NCI-H1436 treated with DMSO at 0.1 percent for 48 hours (cell line): ENCODE measurements around the gene UQCC5.

Experiments
- DNase-seq: peaks from one replicate; lab custom pipeline; 2025; lab: John Stamatoyannopoulos, UW

Gene UQCC5, protein sequence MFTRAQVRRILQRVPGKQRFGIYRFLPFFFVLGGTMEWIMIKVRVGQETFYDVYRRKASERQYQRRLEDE

DNA sequence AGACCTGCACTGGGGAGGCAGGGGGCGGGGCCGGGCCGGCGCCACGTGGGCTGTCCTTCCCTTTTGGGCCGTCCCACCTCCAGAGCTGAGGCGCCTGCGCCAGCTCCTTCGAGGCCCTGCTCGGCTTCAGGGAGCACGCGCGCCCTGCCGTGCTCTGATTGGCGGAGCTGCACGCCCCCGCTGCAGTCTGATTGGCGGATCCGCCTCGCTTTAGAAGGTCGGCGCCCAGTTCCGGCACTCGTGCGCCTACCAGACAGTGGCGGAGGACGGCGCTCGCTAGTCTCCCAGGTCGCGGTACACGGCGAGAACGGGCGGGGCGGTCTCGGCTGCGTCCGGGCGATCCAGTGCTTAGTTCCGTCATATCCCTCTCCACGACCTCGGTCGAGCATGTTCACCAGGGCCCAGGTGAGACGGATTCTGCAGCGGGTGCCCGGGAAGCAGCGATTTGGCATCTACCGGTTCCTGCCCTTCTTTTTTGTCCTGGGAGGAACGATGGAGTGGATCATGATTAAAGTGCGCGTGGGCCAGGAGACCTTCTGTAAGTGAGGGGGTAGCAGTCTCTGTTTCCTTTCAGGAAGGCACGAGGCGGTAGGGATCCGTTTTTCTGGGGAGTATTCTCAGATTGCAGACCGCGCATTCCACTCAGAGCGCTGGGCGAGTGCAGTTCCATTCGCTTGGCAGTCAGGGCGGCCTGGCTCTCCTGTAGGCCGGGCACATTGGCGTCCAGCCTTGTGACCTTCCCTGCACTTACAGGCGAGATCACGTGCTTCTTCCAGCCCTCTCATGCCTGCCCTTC, at the start of gene UQCC5:
Gene UQCC5 (plus strand): TSS at position 237 of the 796 bp plus-strand sequence. CDS start 151 bp downstream, at position 388.
- DNase-seq, result peak; percentile 76

DNA sequence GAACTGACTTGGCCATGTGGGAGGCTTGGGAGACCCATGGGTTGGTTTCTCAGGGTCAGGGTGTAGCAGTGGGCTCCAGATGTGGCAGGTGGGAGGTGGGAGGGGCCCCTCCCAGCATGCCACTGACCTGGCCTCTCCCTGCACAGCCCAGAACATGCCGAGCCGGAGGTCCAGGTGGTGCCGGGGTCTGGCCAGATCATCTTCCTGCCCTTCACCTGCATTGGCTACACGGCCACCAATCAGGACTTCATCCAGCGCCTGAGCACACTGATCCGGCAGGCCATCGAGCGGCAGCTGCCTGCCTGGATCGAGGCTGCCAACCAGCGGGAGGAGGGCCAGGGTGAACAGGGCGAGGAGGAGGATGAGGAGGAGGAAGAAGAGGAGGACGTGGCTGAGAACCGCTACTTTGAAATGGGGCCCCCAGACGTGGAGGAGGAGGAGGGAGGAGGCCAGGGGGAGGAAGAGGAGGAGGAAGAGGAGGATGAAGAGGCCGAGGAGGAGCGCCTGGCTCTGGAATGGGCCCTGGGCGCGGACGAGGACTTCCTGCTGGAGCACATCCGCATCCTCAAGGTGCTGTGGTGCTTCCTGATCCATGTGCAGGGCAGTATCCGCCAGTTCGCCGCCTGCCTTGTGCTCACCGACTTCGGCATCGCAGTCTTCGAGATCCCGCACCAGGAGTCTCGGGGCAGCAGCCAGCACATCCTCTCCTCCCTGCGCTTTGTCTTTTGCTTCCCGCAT, 49.2 kb upstream of the UQCC5 start:
- no peak for DNase-seq

DNA sequence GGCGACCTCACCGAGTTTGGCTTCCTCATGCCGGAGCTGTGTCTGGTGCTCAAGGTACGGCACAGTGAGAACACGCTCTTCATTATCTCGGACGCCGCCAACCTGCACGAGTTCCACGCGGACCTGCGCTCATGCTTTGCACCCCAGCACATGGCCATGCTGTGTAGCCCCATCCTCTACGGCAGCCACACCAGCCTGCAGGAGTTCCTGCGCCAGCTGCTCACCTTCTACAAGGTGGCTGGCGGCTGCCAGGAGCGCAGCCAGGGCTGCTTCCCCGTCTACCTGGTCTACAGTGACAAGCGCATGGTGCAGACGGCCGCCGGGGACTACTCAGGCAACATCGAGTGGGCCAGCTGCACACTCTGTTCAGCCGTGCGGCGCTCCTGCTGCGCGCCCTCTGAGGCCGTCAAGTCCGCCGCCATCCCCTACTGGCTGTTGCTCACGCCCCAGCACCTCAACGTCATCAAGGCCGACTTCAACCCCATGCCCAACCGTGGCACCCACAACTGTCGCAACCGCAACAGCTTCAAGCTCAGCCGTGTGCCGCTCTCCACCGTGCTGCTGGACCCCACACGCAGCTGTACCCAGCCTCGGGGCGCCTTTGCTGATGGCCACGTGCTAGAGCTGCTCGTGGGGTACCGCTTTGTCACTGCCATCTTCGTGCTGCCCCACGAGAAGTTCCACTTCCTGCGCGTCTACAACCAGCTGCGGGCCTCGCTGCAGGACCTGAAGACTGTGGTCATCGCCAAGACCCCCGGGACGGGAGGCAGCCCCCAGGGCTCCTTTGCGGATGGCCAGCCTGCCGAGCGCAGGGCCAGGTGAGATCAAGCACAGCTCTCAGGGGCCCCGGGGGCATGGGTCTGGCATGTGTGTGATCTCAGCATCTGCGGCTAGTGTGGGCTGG, 48.4 kb upstream of the UQCC5 start:
- no peak for DNase-seq

DNA sequence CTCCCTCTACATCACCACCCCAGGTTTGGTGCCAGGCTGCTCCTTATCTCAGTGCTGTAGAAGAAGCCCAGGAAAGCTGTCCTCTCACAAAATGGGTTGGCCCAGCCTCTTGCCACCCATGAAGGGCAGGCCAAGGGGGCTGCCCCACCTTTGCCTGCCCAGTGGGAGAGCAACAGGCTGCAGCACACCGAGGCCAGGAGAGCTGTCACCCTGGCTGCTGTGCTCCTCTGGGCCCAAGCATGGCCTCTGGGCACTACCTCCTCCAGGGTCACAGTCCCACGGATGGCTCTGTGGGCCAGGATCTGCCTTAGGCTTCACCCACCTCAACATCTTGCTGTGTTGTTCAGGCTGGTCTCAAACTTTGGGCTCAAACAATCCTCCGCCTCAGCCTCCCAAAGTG, 47.7 kb upstream of the UQCC5 start:
- DNase-seq, result no peak

DNA sequence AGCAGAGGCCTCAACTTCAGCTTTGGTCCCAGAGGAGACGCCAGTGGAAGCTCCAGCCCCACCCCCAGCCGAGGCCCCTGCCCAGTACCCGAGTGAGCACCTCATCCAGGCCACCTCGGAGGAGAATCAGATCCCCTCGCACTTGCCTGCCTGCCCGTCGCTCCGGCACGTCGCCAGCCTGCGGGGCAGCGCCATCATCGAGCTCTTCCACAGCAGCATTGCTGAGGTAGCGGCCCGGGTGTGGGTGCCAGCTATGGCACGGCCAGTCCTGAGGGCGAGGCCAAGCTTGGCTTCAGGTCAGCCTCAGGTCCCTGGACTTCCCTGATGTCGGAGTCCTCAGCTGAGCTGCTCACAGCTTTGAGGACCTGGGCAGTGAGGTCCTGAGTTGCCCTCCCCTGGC, 47.0 kb upstream of the UQCC5 start:
- no peak for DNase-seq

DNA sequence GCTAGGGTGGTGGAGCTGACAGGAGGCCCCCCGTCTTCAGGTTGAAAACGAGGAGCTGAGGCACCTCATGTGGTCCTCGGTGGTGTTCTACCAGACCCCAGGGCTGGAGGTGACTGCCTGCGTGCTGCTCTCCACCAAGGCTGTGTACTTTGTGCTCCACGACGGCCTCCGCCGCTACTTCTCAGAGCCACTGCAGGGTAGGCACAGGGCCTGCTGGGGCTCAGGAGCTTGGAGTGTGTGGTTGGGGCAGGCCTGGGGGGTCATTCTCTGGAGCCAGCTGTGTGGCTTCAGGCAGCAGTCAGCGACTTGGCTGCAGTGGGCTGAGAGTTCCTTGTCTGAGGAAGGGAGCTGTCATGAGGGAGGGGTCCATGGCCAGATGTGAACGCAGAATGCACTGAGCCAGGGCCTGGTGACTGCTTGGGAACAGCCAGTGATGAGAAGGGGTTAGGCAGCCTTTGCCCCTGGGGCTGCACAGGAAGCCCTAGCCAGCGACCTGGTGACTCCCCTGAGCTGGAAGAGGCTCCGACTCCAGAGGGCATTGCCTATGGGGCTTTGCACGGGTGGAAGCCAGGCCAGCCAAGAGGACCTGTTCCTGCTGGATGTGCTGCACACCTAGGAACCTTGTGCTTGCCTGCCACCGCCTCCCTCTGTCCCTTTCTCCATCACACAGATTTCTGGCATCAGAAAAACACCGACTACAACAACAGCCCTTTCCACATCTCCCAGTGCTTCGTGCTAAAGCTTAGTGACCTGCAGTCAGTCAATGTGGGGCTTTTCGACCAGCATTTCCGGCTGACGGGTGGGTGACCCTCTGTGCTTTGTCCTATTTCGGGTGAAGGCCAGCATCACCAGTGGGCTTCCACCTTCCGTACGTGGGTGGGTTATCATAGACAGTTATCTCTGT, 46.1 kb upstream of the UQCC5 start:
- DNase-seq, result no peak

DNA sequence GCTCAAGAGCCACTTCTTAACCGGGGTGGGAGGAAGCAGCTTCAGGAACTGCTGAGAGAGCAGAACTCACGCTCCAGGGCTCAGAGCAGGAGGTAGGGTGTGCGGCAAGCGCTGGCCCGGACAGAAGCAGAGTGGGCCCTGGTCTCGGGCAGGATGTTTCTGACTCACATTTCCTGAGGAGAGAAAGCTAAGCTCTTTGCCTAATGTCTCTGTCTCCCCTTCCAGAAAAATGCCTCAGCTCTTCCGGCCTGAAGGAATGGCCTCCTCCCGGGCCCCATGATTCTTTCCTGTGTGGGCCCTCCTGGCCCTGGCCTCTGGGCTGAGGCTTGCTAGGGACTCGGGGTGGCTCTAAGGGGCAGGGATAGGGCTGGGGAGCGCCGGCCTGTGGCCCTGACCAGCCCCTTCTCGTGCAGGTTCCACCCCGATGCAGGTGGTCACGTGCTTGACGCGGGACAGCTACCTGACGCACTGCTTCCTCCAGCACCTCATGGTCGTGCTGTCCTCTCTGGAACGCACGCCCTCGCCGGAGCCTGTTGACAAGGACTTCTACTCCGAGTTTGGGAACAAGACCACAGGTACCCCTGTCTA, 45.4 kb upstream of the UQCC5 start:
- DNase-seq, result no peak

DNA sequence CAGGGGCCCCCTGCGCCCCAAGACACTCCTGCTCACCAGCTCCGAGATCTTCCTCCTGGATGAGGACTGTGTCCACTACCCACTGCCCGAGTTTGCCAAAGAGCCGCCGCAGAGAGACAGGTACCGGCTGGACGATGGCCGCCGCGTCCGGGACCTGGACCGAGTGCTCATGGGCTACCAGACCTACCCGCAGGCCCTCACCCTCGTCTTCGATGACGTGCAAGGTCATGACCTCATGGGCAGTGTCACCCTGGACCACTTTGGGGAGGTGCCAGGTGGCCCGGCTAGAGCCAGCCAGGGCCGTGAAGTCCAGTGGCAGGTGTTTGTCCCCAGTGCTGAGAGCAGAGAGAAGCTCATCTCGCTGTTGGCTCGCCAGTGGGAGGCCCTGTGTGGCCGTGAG, 44.3 kb upstream of the UQCC5 start:
- DNase-seq, result no peak

DNA sequence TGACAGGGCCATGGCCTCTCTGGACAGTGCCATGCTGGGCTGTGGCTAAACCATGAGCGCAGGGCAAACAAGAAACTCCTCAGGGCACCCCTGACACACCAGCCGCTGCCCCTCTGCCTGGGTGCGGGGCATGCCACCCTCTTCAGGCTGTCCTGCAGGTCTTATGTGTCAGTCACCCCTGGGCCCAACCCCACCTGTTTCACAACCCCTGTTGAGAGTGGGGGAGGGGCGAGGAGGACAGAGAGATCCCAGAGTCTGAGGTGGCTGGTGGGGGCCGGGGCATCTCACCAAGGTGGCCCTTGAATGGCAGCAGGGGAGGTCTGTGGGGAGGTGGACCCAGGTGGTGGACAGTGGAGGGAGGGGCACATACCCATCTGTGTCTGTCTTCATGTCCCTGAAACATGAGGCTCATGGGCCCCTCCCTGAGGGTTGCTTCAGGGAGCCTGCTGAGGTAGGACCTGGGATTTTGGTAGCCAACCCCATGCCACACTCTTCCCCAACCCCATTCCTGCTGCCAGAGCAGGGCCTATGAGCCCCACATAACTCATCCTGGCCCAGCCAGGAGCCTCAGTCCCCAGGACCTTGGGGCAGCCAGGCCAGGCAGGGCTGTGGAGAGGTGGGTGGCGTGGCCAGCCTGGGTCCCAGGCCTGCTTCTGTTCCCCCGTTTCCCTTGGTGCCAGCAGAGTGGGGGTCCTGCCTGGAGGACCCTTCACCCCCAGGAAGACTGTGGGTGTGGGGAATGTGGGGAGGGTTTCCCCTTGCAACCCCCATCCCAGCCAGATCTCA, 43.0 kb upstream of the UQCC5 start:
- DNase-seq, result no peak

DNA sequence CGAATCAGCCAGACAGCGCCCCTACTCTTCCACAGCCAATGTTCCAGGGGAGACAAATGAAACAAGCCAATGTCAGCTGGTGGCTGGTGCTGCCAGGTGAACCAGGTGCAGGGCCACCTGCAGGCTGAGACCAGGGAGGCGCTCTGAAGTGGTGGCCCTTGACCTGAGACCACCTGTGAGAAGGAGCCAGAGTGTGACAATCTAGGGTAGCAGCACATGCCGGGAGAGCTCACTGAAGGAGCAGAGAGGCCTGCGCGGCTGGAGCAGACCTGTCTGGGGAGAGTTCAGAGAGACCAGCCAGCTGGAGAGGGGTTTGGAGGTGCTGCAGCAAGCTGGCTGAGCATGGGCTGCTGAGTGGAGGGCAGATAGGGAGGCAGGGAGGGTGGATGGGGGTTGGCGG, 42.0 kb upstream of the UQCC5 start:
- DNase-seq, result no peak

DNA sequence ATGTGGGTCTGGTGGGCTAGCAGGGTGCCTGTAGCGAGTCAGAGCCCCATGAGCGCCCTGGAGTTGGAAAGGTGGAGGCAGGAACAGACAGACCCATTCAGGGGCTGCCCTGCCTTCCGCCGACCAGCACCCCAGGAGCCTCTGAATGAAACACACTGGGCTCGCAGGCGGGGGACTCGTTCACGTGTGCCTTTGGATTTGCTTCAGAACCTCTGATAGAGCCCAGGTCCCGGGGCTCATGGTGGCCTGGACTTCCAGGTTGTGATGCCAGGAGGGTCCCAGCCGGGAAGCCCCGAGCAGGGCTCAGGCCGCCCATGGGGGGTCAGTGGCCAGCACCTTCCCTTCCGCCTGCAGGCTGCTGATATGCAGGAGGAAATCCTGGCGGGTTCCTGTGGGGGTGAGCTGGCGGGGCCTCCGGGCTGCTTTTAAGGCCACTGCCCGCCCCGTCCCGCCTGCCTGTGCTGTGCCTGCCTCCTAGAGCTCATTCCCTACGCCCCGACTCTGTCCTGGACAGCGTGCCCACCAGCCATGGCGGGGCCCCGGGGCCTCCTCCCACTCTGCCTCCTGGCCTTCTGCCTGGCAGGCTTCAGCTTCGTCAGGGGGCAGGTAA, 41.4 kb upstream of the UQCC5 start, which contains the start of gene STAB1:
Gene STAB1 (plus strand): TSS at position 453 of the 610 bp plus-strand sequence. CDS start 76 bp downstream, at position 529.
- DNase-seq, result no peak

DNA sequence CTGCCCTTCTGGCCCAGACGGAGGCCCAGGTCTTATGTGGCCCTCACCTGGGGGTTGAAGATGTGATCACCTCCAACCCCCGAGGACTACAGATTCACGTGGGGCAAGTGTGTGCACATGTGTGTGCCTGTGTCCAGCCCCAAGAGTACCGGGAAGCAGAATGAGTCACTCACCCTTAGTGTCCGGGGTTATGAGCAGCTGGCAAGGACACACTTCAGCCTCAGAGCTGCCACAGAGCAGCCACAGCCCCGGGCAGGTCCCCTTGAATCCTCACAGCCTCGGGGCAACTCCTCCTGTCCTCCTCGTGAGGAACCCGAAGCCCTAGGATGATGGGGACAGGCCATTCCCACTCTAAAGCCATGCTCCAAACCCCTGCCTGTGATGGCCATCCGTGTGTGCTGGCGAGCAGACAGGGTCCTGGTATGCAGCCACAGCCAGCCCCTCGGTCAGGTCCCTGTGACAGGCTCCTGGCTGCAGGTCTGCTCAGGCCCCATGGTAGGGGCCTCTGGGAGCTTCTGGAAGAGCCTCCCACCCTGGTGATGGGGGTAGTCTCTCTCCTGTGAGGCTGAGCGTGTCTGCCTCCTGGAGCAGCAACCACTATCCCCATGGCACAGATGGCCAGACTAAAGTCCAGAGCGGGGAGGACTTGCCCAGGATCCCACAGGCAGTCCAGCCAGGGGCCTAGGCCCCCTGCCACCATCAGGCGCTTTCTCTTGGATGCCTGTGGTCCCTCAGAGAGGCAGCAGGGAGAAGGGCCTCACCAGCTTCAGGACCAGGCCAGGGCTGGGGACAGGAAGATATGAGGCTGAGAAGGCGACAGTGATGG, 40.4 kb upstream of the UQCC5 start:
- no peak for DNase-seq

DNA sequence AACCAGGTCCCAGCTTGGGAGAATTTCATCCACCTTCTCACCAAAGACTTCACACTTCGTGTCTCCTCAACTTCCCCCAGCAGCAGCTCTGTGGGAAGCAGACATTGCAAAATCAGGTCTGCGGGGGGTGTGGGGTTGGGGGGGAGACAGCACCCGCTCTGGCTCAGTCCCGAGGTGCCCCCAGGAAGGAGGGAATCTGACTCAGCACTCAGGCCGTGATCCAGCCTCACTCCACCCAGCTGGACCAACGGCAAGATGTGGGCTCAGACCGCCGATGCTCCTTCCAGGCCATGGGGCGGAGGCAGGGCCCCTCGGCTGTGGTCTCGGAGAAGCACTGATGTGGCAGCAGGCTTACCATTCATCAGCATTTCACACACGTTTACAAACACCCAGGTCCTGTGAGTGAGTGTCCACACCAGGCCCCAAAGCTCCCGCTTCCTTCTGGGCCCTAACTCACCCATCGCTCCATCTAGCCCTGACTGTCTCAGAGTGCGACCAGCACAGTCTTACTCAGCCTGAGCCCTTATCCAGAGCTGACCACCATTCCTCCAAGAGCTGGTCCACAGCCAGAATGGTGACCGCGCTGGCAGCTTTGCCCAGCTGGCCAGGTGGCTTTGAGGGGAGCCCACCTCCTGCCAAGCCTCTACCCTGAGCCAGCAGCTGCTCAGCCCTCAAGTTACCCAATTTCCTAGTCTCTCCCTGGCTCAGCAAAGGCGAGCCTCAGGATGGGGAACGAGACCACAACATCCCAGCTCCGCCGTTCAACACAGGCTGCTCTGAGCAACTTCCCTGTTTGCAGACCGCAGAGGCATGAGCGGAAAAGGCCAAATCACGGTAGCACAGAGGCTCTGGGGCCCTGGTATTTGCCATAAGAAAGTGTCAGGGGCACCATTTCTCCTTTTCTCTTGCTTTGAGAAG, 38.0 kb upstream of the UQCC5 start:
- no peak for DNase-seq

DNA sequence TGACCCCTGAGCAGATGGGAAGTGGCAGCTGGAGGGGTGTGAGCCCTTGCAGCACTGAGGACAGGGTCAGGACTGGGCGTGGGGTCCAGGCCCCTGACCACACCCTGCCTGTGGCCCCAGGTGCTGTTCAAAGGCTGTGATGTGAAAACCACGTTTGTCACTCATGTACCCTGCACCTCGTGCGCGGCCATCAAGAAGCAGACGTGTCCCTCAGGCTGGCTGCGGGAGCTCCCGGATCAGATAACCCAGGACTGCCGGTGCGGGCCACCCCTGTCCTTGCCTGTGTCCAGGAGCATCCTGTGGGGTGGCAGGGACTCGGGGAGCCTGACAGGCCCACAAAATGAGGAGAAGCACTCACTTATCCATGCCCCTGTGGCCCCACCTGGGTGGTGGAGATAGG, 35.4 kb upstream of the UQCC5 start:
- DNase-seq, result no peak

DNA sequence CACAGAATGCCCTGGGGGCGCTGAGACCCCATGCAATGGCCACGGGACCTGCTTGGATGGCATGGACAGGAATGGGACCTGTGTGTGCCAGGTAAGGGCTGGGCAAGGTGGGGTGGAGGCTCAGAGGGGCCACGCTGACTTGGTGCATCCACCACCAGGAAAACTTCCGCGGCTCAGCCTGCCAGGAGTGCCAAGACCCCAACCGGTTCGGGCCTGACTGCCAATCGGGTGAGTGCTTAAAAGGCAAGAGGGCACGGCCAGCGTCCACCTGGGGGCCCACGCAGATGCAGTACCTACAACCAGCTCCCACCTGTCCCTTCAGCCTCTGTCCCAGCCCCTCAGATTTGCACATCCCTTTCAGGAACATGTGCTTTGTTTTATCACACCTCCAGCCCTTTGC, 34.4 kb upstream of the UQCC5 start:
- DNase-seq, result no peak

DNA sequence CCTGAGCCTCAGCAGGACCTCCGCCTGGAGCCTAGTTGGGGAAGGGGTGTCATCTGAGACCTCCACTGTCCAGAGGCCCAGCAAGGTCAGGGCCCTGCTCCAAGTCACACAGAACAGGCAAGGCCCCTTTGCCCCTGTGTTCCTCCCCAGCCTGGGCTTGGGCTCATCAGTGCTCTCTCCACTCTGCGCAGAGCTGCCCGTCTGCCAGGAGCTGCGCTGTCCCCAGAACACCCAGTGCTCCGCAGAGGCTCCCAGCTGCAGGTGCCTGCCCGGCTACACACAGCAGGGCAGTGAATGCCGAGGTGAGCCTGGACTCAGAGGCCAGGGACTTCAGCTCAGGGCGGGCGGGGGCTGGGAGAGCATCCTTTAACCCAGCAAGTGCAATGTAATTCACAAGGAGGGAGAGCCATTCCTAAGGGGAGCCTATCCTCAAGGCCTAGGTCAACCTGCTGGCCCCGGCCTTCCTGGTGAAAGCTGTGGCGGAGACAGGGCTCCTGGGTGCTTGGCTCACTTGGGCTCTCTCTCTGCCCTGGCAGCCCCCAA, 33.5 kb upstream of the UQCC5 start:
- DNase-seq, result no peak

DNA sequence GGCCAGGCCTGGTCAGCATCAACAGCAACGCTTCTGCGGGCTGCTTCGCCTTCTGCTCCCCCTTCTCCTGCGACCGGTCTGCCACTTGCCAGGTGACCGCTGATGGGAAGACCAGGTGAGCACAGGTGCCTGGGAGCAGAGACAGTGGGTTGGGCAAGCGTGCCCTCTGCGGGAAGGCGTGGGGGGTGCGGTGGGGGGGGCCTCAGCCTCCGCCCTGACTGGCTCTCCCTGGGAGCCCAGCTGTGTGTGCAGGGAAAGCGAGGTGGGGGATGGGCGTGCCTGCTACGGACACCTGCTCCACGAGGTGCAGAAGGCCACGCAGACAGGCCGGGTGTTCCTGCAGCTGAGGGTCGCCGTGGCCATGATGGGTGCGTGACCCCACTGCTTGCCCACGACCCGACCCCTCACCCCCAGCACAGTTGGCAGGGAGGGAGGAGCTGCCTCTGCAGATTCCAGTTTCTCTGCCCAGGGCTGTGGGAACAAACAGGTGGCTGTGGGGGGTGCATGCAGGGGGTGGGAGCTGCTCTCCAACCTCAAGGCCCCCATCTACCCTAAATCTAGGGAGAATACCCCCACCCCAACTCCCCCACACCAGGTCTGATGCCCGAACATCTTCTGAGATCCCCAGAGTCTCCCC, 32.5 kb upstream of the UQCC5 start:
- DNase-seq, result no peak
